ENCODE results near the gene IFNA1.
A peak's percentile ranks its signal among the peaks of the same experiment; 100 is the strongest.
"Not testable (repeated sequence)": the region's sequence is repeated elsewhere in the genome, so short reads cannot be mapped to it uniquely, and the experiment has no call there.

Gene IFNA1

GRCh38 chr9:21440139-21440538, at the start of gene IFNA1:
Gene IFNA1 (plus strand): TSS chr9:21440439. CDS start chr9:21440508, 69 bp downstream.
- no peak for DNase-seq

GRCh38 chr9:21392270-21392669, 48.0 kb upstream of the IFNA1 start:
- no peak for DNase-seq

GRCh38 chr9:21395778-21396717, 44.2 kb upstream of the IFNA1 start:
- DNase-seq, result no peak

GRCh38 chr9:21398955-21399489, 41.2 kb upstream of the IFNA1 start:
- DNase-seq, result no peak

GRCh38 chr9:21399956-21400355, 40.3 kb upstream of the IFNA1 start:
- no peak for DNase-seq

GRCh38 chr9:21402386-21403251, 37.6 kb upstream of the IFNA1 start:
- no peak for DNase-seq

- DNase-seq, result no peak
Observed at GRCh38 chr9:21404146-21404545, 36.1 kb upstream of the IFNA1 start.

GRCh38 chr9:21408817-21409216, 31.4 kb upstream of the IFNA1 start, which contains the start of gene IFNA8:
Gene IFNA8 (plus strand): TSS chr9:21409117. CDS start chr9:21409177, 60 bp downstream.
- no peak for DNase-seq

- no peak for DNase-seq
Observed at GRCh38 chr9:21412107-21412506, 28.1 kb upstream of the IFNA1 start.

GRCh38 chr9:21413151-21413550, 27.1 kb upstream of the IFNA1 start:
- DNase-seq, result no peak

- no peak for DNase-seq
Observed at GRCh38 chr9:21413624-21414023, 26.6 kb upstream of the IFNA1 start.

- no peak for DNase-seq
Observed at GRCh38 chr9:21414220-21414940, 25.9 kb upstream of the IFNA1 start.

GRCh38 chr9:21415493-21416267, 24.6 kb upstream of the IFNA1 start:
- no peak for DNase-seq

GRCh38 chr9:21428235-21428634, 12.0 kb upstream of the IFNA1 start:
- DNase-seq, result no peak

GRCh38 chr9:21429191-21429590, 11.0 kb upstream of the IFNA1 start:
- no peak for DNase-seq

GRCh38 chr9:21432672-21433425, 7.4 kb upstream of the IFNA1 start:
- no peak for DNase-seq

GRCh38 chr9:21434202-21435014, 5.8 kb upstream of the IFNA1 start:
- DNase-seq, result no peak

- not testable (repeated sequence) for DNase-seq
Observed at GRCh38 chr9:21435015-21435383, 5.2 kb upstream of the IFNA1 start.

GRCh38 chr9:21443849-21444625, 3.8 kb downstream of the IFNA1 start:
- peak; percentile 46 for DNase-seq
